ENCODE results near the gene MPPE1.

GRCh38 chr18:11906176-11906575, 1.9 kb downstream of the MPPE1 start:
- no peak for TF ChIP-seq CTCF (IDR thresholded peaks at IDR 0.05; ENCODE audit: low read depth, low read length)
- TF ChIP-seq EZH2phosphoT487 (IDR thresholded peaks at IDR 0.05; ENCODE audit: low read depth) = no peak

All from OCI-LY3 (cell line).